NCI-H2171 treated with DMSO at 0.1 percent for 48 hours (cell line): ENCODE data around the gene HASPIN.

Source experiments
- DNase-seq: peaks from one replicate; lab custom pipeline; 2025; lab: John Stamatoyannopoulos, UW

HASPIN gene

DNA sequence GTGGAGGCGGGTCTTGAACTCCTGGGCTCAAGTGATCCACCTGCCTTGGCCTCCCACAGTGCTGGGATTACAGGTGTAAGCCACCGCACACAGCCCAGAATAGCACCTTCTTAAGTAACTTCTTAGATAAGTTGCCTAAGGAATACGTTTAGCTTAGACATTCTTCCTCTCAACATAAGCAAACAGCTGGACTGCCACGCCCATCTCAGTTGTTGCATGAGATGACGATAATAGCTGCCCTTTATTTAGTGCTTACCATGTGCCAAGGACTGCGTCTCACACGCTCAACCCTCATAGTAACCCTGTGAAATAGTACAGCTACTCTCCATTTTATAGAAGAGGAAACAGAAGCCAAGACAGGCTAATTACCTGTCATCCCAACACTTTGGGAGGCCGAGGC, 11.8 kb downstream of the HASPIN start:
- no peak for DNase-seq

GRCh38 chr17:3738562-3739295, 15.0 kb downstream of the HASPIN start:
- DNase-seq: peak; percentile 29

- no peak for DNase-seq
Measured at GRCh38 chr17:3739422-3740124, 15.9 kb downstream of the HASPIN start.

- no peak for DNase-seq
Measured at GRCh38 chr17:3740611-3741073, 16.9 kb downstream of the HASPIN start.

- DNase-seq: no peak
Measured at GRCh38 chr17:3744014-3744413, 20.3 kb downstream of the HASPIN start.

GRCh38 chr17:3745071-3745470, 21.4 kb downstream of the HASPIN start:
- DNase-seq: no peak

- DNase-seq: no peak
Measured at GRCh38 chr17:3747805-3748204, 24.1 kb downstream of the HASPIN start.

DNA sequence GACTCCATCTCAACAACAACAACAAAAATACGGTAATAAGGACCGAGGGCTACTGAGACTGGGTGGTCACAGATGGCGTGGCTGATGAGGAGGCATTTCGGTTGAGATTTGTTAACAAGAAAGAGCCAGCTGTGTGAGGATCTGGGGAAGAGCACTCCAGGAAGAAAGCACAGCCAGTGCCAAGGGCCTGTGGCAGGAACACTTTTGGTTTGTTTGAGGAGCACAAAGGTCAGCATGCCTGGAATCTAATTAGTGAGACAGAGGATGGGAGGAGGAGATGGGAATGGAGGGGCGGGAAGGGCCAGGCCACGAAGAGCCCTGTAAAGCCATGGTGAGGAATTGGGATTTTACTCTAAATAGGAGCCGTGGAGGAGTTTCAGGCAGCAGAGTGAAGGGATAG, 24.9 kb downstream of the HASPIN start:
- no peak for DNase-seq

GRCh38 chr17:3750296-3750695, 26.6 kb downstream of the HASPIN start:
- no peak for DNase-seq

DNA sequence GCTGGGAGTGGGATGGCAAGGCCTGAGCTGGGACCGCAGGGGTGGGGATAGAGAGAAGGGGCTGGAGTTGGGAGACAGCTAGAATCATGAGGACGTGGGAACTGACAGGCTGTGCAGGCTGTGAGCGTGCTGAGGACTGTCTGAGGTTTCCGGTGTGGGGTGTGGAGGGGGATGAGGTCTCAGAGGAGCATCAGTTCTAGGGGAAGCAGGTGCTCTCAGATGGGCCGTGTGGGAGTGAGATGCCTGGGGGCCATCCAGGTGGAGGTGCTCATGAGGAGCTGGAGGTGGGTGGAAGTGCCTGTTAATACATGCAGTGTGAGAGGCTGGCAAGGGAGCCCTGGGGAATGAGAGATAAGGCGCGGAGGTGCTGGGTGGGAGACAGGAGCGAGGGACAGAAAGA, 27.2 kb downstream of the HASPIN start:
- no peak for DNase-seq

DNA sequence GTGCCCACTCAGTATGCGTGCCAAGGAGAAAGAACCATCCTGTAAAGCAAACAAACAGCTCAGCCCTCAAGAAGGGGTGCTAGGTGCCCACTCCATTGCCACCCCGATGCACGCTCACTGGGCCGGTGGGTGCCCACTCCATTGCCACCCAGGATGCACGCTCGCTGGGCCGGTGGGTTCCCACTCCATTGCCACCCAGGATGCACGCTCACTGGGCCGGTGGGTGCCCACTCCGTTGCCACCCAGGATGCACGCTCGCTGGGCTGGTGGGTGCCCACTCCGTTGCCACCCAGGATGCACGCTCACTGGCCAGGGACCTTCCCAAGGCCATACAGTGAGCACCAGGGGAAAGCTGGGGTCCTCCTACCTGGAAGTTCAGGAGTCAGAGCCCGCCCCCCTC, 28.1 kb downstream of the HASPIN start:
- no peak for DNase-seq

DNA sequence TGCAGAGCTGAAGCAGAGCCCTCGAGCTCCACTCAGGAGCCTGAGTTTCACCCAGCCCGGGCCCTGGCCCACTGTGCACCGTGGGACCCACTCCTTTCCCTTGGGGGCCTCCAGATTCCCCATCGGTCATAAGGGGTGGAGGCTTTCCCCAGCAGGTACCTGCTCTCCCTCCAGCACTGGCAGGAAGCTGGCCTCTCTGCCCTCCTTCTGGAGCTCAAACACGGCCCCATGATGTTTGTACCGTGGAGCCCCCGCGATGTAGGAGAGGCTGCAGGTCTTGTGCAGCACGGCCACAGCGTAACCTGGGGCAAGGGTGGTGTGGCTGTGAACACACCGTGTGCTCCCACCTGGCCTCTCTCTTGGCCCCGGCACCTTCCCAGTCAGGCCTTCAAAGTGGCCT, 29.9 kb downstream of the HASPIN start:
- no peak for DNase-seq

GRCh38 chr17:3754066-3754457, 30.4 kb downstream of the HASPIN start:
- no peak for DNase-seq

GRCh38 chr17:3754458-3755334, 31.0 kb downstream of the HASPIN start:
- DNase-seq: peak; percentile 97

DNA sequence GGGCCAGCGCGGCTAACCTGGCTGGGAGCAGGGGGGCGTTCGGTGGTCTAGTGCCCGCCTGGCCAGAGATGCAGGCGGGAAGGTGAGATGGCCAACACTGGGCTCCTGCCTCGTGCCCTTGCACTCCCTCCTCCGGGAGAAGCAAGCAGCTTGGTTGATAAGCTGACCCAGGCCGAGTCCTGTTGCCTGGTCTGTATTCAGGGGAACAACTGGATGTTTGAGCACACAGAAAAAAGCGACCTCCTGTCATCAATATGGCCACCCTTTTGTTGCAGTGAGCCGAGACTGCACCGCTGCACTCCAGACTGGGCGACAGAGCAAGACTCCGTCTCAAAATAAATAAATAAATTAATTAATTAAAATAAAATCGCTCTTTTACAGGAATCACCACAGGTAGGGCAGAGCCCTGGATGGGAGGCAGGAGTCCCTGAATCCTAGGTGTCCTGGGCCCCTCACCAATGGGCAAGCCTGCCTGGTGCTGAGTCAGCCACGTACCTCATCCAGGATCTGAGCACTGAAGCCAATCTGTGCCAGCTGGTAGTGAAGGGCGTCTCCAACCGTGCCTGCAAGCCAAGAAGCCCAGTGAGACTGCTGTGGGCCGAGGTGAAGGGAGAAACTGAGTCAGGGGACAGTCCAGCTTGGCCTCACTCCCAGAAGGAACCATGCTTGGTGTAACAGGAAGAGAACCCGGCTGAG, 31.8 kb downstream of the HASPIN start:
- DNase-seq: peak; percentile 49

DNA sequence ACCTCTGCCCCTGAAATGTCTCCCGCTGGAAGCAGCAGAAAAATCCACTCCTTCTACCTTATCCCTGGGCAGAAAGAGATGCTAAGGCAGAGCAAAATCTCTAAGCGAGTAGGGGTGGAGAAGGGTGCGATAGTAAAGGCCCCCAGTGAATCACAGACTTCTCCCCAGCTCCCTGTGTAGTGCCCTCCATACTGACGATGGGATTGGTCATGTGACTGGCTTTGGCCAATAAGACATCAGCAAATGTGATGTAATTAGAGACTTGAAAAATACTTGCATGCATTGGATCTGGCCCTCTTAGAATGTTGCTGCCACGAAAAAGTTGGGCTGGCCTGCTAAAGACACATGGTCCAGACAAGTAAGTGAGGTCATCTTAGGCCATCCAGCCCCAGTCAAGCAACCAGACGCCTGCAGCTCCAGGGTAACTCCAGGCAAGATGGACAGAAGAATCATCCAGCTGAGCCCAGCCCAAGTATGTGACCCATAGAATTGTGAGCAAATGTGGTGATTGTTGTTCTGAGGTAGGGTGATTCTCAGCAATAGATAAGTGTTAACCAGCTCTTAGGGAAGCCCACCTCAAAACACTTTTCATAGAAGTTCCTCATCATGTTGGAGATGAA, 36.0 kb downstream of the HASPIN start:
- no peak for DNase-seq

DNA sequence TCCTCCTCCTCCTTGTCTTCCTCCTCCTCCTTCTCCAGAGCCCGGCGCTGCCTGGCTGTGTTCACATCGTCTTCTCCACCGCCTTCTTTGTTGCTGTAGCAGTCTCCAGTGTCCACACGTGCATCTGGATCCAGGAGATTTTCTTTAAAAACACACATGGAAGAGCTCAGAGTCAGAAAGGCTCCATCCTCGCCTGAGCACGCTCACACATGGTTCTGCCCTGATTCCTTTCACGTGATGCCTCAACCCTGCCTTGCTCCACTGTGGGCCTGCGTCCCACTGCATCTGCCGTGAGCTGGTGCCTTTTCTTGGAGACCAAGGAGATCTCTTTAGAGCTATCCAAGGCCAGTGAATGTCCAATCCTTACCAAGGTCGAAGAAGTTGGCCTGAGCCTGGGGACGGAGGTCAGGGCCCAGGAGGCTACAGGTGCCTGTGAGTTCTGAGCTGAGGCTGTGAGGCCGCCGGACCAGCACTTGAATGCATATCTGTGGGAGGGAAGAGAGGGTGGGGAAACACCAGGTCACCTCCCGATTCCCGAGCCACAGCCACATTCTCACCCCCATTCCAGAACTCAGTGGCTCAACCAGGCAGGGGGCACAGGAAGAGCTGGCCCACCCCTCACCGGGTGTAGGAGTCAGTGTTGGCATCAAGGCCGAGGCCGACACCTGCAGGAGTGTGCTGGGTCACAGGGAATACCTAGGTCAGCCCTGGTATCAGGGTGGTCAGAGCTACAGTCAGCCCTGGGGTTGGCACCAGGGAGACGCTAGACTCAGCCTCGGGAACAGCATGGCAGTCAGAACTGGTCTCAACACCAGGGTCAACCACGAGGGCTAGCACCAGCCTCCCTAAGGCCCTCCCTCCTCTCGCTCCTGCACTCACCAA, 37.6 kb downstream of the HASPIN start:
- no peak for DNase-seq

GRCh38 chr17:3761918-3762380, 38.2 kb downstream of the HASPIN start:
- DNase-seq: no peak

- DNase-seq: no peak
Measured at GRCh38 chr17:3762922-3763776, 39.4 kb downstream of the HASPIN start.
